RWPE2 (cell line): Measurements from ENCODE around the gene TRAF3IP3.

ENCODE experiments used
- ATAC-seq: fragments of 200-7000 bp; cut with Tn5 transposase; 3 replicates; pipeline ENCODE4 v1.9.1; 2021; ENCODE audit warnings: low read depth
- DNase-seq: peaks from one replicate; pipeline ENCODE4 v3.0.0-alpha.2; 2020; ENCODE audit warnings: low spot score
- H3K27ac ChIP-seq: fragments of 450-650 bp; 2 replicates; pipeline ENCODE4 v1.5.1; 2017; ENCODE audit warnings: mild to moderate bottlenecking; ENCODE audit not compliant: poor library complexity, severe bottlenecking
- H3K27me3 ChIP-seq: fragments of 250-450 bp; sonication (Bioruptor Pico); 2 replicates; pipeline ENCODE4 v1.5.1; 2021; ENCODE audit warnings: mild to moderate bottlenecking, moderate library complexity; ENCODE audit not compliant: insufficient read depth, poor library complexity, severe bottlenecking
- H3K36me3 ChIP-seq: fragments of 250-450 bp; sonication (Bioruptor Pico); 2 replicates; pipeline ENCODE4 v1.5.1; 2020; ENCODE audit warnings: low read depth, mild to moderate bottlenecking, moderate library complexity
- H3K4me1 ChIP-seq: fragments of 250-450 bp; sonication (Bioruptor Pico); 2 replicates; pipeline ENCODE4 v1.5.1; 2021; ENCODE audit warnings: mild to moderate bottlenecking, moderate library complexity; ENCODE audit not compliant: insufficient read depth, poor library complexity, severe bottlenecking
- H3K4me3 ChIP-seq: fragments of 250-450 bp; sonication (Bioruptor Pico); 2 replicates; pipeline ENCODE4 v1.5.1; 2021; ENCODE audit warnings: mild to moderate bottlenecking, moderate library complexity; ENCODE audit not compliant: severe bottlenecking
- H3K9me3 ChIP-seq: fragments of 250-450 bp; sonication (Bioruptor Pico); 2 replicates; pipeline ENCODE4 v1.5.1; 2021; ENCODE audit warnings: mild to moderate bottlenecking, moderate library complexity; ENCODE audit not compliant: severe bottlenecking
- TF ChIP-seq, protein P1 (sequence below): fragments of 450-650 bp; IDR thresholded peaks from one replicate; pipeline ENCODE4 v1.5.1; 2017; ENCODE audit warnings: mild to moderate bottlenecking, moderate library complexity; ENCODE audit not compliant: poor library complexity, severe bottlenecking

Gene TRAF3IP3

DNA sequence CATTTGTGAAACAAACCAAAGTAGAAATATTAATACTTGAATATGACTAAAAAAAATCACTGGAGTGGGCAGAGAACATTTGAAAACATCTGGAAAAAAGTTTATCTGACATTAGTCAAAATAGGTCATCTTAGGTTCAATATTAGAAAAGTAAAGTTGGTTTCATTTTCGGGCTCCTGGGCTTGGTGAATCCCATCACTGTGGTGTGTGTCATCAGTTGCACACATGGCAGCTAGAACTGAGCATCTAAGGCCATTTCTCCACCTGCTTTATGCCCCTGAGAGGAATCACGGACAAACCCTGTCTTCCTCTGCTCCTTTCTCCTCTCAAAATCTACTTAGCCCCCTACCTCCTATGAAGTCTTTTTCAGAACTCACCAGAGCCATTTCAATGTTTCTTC lies 45.8 kb upstream of the TRAF3IP3 start:
- H3K4me3 ChIP-seq: no peak overlapping the region
- H3K27ac ChIP-seq: no peak overlapping the region
- no peak for ATAC-seq
- TF ChIP-seq, protein P1, sequence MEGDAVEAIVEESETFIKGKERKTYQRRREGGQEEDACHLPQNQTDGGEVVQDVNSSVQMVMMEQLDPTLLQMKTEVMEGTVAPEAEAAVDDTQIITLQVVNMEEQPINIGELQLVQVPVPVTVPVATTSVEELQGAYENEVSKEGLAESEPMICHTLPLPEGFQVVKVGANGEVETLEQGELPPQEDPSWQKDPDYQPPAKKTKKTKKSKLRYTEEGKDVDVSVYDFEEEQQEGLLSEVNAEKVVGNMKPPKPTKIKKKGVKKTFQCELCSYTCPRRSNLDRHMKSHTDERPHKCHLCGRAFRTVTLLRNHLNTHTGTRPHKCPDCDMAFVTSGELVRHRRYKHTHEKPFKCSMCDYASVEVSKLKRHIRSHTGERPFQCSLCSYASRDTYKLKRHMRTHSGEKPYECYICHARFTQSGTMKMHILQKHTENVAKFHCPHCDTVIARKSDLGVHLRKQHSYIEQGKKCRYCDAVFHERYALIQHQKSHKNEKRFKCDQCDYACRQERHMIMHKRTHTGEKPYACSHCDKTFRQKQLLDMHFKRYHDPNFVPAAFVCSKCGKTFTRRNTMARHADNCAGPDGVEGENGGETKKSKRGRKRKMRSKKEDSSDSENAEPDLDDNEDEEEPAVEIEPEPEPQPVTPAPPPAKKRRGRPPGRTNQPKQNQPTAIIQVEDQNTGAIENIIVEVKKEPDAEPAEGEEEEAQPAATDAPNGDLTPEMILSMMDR: no peak
- no peaks in the 10 kb centered on the region for H3K9me3 ChIP-seq
- no peaks in the 10 kb centered on the region for H3K36me3 ChIP-seq
- no peak for DNase-seq
- H3K27me3 ChIP-seq: no peaks in the 10 kb centered on the region
- no peaks in the 10 kb centered on the region for H3K4me1 ChIP-seq

DNA sequence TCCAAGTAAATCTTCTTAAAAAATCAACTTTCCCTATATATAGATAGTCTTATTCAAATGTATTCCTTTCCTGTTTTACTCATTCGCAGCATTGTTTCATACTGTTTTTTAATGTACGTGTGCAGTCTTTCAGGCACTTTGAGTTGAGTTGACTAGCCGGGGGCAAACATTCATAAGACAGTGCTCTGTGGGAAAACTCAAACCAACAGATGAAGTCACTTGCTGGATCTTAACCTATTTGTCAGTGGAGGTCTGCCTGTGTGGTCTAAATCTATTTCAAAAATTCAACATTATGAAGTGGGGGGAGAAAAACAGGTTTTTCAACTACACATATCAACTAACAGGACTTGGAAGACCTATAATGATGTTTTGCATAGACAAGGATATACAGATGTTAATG lies 45.0 kb upstream of the TRAF3IP3 start:
- H3K4me3 ChIP-seq: no peak overlapping the region
- TF ChIP-seq, protein P1: no peak
- ATAC-seq (no peak), DNase-seq (no peak)
- no peaks in the 10 kb centered on the region for H3K9me3 ChIP-seq
- H3K27me3 ChIP-seq: no peaks in the 10 kb centered on the region
- no peaks in the 10 kb centered on the region for H3K4me1 ChIP-seq
- H3K27ac ChIP-seq: no peak overlapping the region
- no peaks in the 10 kb centered on the region for H3K36me3 ChIP-seq

DNA sequence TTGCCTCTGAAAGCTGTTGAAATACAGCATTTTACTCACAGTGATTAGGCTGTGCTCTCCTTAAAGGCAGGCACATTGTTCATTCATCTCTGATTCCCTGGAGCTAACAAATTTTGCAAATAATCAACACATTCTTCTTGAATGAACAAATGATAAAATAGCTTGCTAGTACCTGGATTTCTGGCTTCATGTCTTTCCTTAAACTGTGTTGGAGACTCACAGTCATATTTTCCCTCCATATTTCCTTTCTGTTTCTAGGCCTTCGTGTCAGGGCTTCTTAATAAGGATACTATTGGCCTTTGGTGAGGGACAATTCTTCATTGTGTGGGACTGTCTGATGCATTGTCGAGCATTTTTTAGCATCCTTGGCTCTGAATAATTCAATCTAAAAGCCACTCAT lies 41.5 kb upstream of the TRAF3IP3 start:
- H3K4me3 ChIP-seq: no peak overlapping the region
- H3K36me3 ChIP-seq: no peaks in the 10 kb centered on the region
- no peak overlapping the region for H3K27ac ChIP-seq
- H3K27me3 ChIP-seq: no peaks in the 10 kb centered on the region
- TF ChIP-seq, protein P1: no peak
- DNase-seq (no peak), ATAC-seq (no peak)
- H3K4me1 ChIP-seq: no peaks in the 10 kb centered on the region
- H3K9me3 ChIP-seq: no peaks in the 10 kb centered on the region

DNA sequence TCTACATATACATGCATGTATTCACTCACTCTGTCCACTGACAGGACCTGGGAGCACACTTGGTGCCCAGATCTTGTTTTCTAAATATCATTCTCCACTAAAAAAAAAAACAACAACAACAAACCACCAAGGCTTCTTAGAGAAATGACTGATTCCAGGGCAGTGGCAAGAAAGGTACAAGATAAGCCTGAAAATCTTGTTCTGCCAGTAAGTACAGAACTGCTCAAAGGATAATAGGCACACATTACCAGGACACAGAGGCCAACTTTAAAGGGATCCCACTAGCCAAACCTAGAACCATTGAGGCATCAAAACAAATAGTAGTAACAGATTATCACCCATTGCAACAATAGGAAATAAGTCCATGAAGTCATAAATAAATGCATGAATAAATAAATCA lies 40.5 kb upstream of the TRAF3IP3 start:
- Histone ChIP-seq H3K9me3 (no peaks in the 10 kb centered on the region), H3K27ac (no peak overlapping the region), H3K36me3 (no peaks in the 10 kb centered on the region), H3K4me1 (no peaks in the 10 kb centered on the region), H3K27me3 (no peaks in the 10 kb centered on the region), H3K4me3 (no peak overlapping the region)
- TF ChIP-seq, protein P1: no peak
- no peak for DNase-seq
- ATAC-seq: no peak

- H3K4me3 ChIP-seq: no peak overlapping the region
- H3K36me3 ChIP-seq: no peaks in the 10 kb centered on the region
- no peak overlapping the region for H3K27ac ChIP-seq
- H3K9me3 ChIP-seq: no peaks in the 10 kb centered on the region
- TF ChIP-seq, protein P1: no peak
- ATAC-seq: no peak
- H3K4me1 ChIP-seq: no peaks in the 10 kb centered on the region
- DNase-seq: no peak
- no peaks in the 10 kb centered on the region for H3K27me3 ChIP-seq
These were observed 38.0 kb upstream of the TRAF3IP3 start for GRCh38 chr1:209717818-209718217.
